ENCODE data around the gene CST7.

CST7 gene

DNA sequence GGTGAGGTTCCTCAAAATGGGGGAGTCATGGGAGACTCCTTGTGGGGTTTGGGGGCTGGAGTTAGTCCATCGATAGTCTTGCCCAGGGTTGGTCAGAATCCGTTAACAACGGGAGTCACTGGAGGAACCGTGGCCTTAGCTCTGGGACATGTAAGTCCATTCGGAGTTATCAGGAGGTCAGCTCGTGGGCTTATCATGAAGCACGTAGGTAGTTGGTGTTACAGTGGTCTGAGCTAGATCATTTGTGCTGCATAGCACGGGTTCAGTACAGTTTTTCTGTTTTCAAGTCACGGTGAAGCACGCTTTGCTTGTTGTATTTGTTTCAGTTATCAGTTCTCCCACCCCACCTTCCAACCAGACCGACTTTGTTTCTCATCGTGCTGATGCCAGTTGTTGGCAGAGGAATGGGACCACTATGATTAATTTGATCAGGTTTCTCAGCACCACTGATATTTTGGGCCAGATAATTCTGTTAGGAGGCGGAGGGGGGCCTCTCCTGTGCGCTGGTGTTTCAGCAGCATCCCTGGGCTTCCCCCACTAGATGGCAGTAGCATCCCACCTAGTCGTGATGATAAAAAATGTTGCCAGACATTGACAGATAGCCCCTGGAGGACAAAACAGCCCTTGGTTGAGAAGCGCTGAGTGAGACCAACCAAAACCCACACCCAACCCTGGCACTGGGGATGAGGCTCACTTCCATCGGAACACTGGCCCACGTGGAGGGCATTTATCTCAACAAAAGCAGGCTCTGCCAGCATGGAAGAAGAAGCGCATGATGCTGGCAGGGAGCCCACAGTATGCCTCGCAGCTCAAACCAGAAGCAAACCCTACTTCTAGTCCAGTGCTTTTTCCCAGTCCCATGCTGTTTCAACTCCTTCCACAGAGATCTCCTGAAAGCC lies 45.6 kb downstream of the CST7 start:
- DNase-seq (ENCODE audit: low read depth) = peak; percentile 56
- H3K4me3 ChIP-seq (ENCODE audit: low read depth, low read length) = no peak overlapping the region
- TF ChIP-seq, protein P1, sequence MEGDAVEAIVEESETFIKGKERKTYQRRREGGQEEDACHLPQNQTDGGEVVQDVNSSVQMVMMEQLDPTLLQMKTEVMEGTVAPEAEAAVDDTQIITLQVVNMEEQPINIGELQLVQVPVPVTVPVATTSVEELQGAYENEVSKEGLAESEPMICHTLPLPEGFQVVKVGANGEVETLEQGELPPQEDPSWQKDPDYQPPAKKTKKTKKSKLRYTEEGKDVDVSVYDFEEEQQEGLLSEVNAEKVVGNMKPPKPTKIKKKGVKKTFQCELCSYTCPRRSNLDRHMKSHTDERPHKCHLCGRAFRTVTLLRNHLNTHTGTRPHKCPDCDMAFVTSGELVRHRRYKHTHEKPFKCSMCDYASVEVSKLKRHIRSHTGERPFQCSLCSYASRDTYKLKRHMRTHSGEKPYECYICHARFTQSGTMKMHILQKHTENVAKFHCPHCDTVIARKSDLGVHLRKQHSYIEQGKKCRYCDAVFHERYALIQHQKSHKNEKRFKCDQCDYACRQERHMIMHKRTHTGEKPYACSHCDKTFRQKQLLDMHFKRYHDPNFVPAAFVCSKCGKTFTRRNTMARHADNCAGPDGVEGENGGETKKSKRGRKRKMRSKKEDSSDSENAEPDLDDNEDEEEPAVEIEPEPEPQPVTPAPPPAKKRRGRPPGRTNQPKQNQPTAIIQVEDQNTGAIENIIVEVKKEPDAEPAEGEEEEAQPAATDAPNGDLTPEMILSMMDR (IDR thresholded peaks at IDR 0.05; ENCODE audit: control insufficient read depth, extremely low read depth, insufficient read depth) = peak; percentile 95

DNA sequence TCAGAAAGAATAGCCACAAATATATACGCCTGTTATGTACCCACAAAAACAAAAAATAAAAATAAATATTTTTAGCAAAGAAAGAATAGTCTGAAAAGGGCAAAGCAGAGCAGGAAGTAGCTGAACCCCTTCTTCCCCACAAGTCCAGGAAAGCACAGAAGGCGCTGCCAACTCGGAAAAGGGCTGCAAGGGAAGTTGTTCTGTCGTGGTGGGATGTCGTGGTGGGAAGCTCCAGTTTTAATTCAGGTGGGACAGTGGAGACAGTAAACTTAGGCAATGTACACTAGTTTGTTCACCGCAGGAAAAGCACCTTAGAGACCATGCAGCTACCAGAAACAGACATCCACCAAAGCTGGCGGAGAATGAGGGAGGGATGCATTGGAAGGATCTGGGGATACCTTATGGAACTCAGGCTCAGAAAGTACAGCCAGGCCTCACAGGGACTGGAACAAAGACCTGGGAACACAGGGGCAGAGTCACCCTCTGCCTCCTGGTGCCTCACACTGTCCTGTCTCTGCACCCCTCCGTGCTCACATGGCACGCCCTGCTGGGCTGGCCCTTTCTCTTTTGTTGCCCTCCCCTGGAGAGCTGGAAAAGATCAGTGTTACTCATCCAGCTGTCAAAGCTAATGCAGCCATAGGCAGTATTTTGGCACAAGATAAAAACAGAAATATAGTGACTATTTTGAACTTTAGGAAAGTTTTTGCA lies 46.8 kb downstream of the CST7 start:
- TF ChIP-seq, protein P1 (IDR thresholded peaks at IDR 0.05; ENCODE audit: control insufficient read depth, extremely low read depth, insufficient read depth) = no peak
- DNase-seq (ENCODE audit: low read depth) = no peak
- no peak overlapping the region for H3K4me3 ChIP-seq (ENCODE audit: low read depth, low read length)

DNA sequence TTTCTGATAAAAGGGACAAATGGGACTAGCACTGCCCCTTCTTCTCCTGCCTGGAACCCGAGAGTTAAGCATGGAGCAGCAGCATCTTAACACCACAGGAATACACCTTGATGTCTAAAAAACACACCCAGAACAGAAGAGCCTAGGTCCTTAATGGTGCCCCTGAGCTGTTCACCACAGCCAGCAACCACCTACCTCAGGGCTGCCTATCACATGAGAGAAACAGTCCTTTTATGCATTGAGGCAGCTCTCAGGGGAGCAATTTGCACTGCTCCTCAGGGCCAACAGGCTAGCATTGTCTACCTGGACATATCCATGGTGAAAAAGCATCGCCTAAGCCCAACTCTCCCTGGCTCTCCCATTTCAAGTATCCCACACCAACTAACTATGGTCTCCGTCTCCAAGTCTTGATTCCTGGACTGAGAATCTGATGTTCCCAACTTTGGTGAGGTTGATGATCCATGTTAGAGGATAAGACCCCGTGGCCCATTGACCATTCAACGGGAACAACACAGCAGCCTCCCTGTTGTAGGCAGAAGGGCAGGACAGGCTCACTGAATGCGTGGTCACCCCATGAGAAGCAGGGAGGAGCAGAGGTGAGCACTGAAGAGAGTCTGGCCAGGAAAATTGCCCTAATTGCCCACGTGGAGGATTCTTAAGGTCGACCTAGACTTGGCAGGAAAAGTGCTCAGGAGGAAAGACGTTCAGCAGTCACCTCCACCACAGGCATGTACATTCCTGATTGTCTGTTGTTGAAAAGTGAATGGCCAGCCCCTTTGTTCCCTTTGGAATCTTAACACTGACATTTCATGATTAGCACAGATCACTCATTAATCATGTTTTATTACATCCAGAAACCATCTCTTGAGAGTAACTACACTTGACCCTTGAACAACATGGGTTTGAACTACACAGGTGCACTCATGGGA lies 47.6 kb downstream of the CST7 start:
- TF ChIP-seq, protein P1 (IDR thresholded peaks at IDR 0.05; ENCODE audit: control insufficient read depth, extremely low read depth, insufficient read depth) = no peak
- no peak overlapping the region for H3K4me3 ChIP-seq (ENCODE audit: low read depth, low read length)
- no peak for DNase-seq (ENCODE audit: low read depth)

DNA sequence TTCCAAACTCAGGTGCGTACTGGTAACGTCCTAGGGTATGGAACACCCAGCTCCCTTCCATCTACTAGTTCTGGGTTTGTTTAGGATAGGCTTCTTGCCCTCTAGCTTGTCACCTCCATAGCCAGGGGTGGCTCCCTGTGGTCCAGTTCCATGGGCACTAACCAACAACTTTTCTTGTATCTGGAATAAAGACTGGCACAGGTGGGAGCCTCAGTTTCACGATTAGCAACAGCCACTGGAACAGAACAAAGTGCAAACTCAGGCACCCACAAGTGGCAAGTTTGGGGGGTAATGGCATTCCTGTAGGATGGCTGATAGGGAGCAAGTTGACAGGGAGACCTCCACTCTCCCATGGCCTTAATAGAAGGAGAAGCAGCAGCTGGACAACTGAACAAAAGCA lies 49.1 kb downstream of the CST7 start:
- no peak for DNase-seq (ENCODE audit: low read depth)

DNA sequence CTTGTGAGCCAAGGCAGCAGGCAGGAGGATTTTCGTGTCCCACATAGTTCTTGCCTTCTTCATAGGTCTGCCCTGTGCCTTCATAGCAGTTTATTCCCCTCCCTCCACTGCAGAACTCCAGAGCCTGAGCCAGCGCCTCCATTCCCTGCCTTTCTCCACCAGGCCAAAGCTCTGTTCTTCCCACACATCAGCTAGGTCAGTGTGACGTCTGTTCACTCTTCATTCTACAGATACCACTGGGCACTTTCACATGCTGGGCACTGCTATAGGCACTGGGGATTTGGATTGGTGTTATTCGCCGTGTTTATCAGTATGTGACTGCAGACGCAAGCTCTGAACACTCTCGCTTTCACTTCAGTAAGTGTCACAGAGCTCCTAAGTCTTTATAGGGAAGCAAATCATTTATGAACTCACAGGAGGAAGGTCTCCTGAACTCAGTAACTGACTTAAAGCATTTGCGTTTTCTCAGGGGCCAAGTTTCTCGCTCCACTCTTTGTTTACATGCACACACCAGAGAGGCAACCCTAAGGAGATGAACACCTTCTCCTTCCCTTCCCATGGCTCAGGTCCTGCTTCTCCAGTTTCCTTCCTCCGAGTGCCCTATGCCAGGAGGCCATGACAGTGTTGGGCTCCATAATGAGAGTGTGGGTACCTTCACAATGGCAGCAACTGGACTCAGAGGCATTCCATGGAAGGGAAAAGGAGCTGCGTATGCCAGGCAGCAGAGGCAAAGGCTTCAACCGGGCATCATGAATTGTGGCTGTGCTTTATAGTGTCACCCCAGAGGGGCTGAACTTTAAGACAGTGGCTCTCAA lies 49.8 kb downstream of the CST7 start:
- DNase-seq (ENCODE audit: low read depth) = no peak
- TF ChIP-seq, protein P1 (IDR thresholded peaks at IDR 0.05; ENCODE audit: control insufficient read depth, extremely low read depth, insufficient read depth) = no peak
- no peak overlapping the region for H3K4me3 ChIP-seq (ENCODE audit: low read depth, low read length)

More for the DNA sequence above, 49.1 kb downstream of the CST7 start:
- TF ChIP-seq, protein P1 (IDR thresholded peaks at IDR 0.05; ENCODE audit: control insufficient read depth, extremely low read depth, insufficient read depth) = no peak
- H3K4me3 ChIP-seq (ENCODE audit: low read depth, low read length) = no peak overlapping the region

DNA sequence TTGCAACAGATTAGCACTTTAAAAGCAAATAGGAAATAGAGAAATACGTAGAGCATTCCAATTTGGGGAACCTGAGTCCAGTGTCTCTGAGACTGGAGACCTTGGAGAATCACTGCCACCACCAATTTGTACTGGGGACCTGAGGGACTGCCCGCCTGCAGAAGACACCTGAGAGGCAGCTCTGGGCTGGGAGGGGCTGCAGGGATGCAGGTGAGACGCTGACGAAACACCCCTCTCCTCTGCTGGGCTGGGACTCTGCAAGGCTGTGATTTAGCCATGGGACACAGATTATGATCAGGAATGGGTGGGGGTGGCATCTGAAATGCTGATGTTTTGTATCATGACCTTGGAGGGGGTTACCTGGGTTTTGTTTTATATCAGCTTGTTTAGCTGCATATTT lies 50.5 kb downstream of the CST7 start:
- TF ChIP-seq, protein P1 (IDR thresholded peaks at IDR 0.05; ENCODE audit: control insufficient read depth, extremely low read depth, insufficient read depth) = no peak
- DNase-seq (ENCODE audit: low read depth) = no peak
- H3K4me3 ChIP-seq (ENCODE audit: low read depth, low read length) = no peak overlapping the region

All from LNCaP clone FGC (cell line).